SJSA1 (cell line): ENCODE data around the gene DIPK2B. TPM values are rescaled to one million over a fixed set of nuclear protein-coding genes. Genes with fewer than 3 reads are reported as not detected.
A peak's percentile ranks its signal among the peaks of the same experiment; 100 is the strongest.

Source experiments
- DNase-seq, 2 experiments: peaks; one replicate each; pipeline ENCODE4 v3.0.0-alpha.2; 2015 to 2020; ENCODE audit warnings: low spot score in 2 of 2, low read depth in 1 of 2
- H3K27ac ChIP-seq: fragments of 250-450 bp; sonication (Bioruptor Pico); 2 replicates; pipeline ENCODE4 v1.5.1; 2020; ENCODE audit warnings: mild to moderate bottlenecking, moderate library complexity
- H3K27me3 ChIP-seq: fragments of 250-450 bp; sonication (Bioruptor Pico); replicated peaks from 2 replicates; pipeline ENCODE4 v1.5.1; 2020; ENCODE audit warnings: mild to moderate bottlenecking, moderate library complexity
- H3K36me3 ChIP-seq: fragments of 250-450 bp; sonication (Bioruptor Pico); 2 replicates; pipeline ENCODE4 v1.5.1; 2020; ENCODE audit warnings: mild to moderate bottlenecking
- H3K4me1 ChIP-seq: fragments of 250-450 bp; sonication (Bioruptor Pico); replicated peaks from 2 replicates; pipeline ENCODE4 v1.6.1; 2021; ENCODE audit warnings: mild to moderate bottlenecking
- H3K4me3 ChIP-seq: fragments of 250-450 bp; sonication (Bioruptor Pico); 2 replicates; pipeline ENCODE4 v1.5.1; 2020; ENCODE audit warnings: mild to moderate bottlenecking
- H3K9me3 ChIP-seq: fragments of 250-450 bp; sonication (Bioruptor Pico); replicated peaks from 2 replicates; pipeline ENCODE4 v1.5.1; 2020; ENCODE audit warnings: mild to moderate bottlenecking
- total RNA-seq: library from RNA; depleted of rRNA; stranded (reverse); fragments of >200 nt; shearing (Covaris generic); gene quantifications from 2 replicates; pipeline ENCODE4 v1.2.3, GENCODE V29; 2014

DIPK2B gene
- total RNA-seq, 1 experiment from 2014 or later, result not detected

- Histone ChIP-seq H3K36me3 (no peaks in the 10 kb centered on the region), H3K27ac (no peak overlapping the region), H3K27me3 (no peaks in the 10 kb centered on the region), H3K4me3 (no peak overlapping the region), H3K9me3 (no peaks in the 10 kb centered on the region), H3K4me1 (no peaks in the 10 kb centered on the region)
- no peak for DNase-seq
Measured at GRCh38 chrX:45191383-45191782, 9.3 kb downstream of the DIPK2B start.

GRCh38 chrX:45187731-45188130 is 12.9 kb downstream of the DIPK2B start:
- DNase-seq, result no peak
- Histone ChIP-seq H3K27me3 (no peaks in the 10 kb centered on the region), H3K4me3 (peak overlapping the region; percentile 39; the same call in 1 of the 2 replicates), H3K9me3 (no peaks in the 10 kb centered on the region), H3K36me3 (no peaks in the 10 kb centered on the region), H3K4me1 (no peaks in the 10 kb centered on the region), H3K27ac (no peak overlapping the region)

- no peaks in the 10 kb centered on the region for H3K36me3 ChIP-seq
- no peaks in the 10 kb centered on the region for H3K9me3 ChIP-seq
- no peaks in the 10 kb centered on the region for H3K4me1 ChIP-seq
- no peak overlapping the region for H3K27ac ChIP-seq
- DNase-seq, result no peak
- H3K4me3 ChIP-seq, result peak overlapping the region; percentile 39; the same call in 1 of the 2 replicates
- no peaks in the 10 kb centered on the region for H3K27me3 ChIP-seq
Measured at GRCh38 chrX:45186643-45187026, 14.0 kb downstream of the DIPK2B start.

- no peak overlapping the region for H3K27ac ChIP-seq
- H3K27me3 ChIP-seq, result no peaks in the 10 kb centered on the region
- no peaks in the 10 kb centered on the region for H3K4me1 ChIP-seq
- no peaks in the 10 kb centered on the region for H3K9me3 ChIP-seq
- no peak overlapping the region for H3K4me3 ChIP-seq
- DNase-seq, result no peak
- H3K36me3 ChIP-seq, result no peaks in the 10 kb centered on the region
Measured at GRCh38 chrX:45184211-45184610, 16.5 kb downstream of the DIPK2B start.

GRCh38 chrX:45172890-45173289 is 27.8 kb downstream of the DIPK2B start:
- H3K9me3 ChIP-seq, result no peaks in the 10 kb centered on the region
- H3K27me3 ChIP-seq, result no peaks in the 10 kb centered on the region
- DNase-seq, result no peak
- H3K4me1 ChIP-seq, result no peaks in the 10 kb centered on the region
- H3K27ac ChIP-seq, result no peak overlapping the region
- H3K36me3 ChIP-seq, result no peaks in the 10 kb centered on the region
- no peak overlapping the region for H3K4me3 ChIP-seq

GRCh38 chrX:45166781-45167180 is 33.9 kb downstream of the DIPK2B start:
- Histone ChIP-seq H3K27me3 (no peaks in the 10 kb centered on the region), H3K27ac (no peak overlapping the region), H3K36me3 (no peaks in the 10 kb centered on the region), H3K4me1 (no peaks in the 10 kb centered on the region), H3K9me3 (no peaks in the 10 kb centered on the region), H3K4me3 (no peak overlapping the region)
- no peak for DNase-seq

GRCh38 chrX:45165726-45166125 is 35.0 kb downstream of the DIPK2B start:
- Histone ChIP-seq H3K27ac (no peak overlapping the region), H3K36me3 (no peaks in the 10 kb centered on the region), H3K27me3 (no peaks in the 10 kb centered on the region), H3K4me1 (no peaks in the 10 kb centered on the region), H3K4me3 (no peak overlapping the region), H3K9me3 (no peaks in the 10 kb centered on the region)
- DNase-seq, result no peak

- DNase-seq, result no peak
Measured at GRCh38 chrX:45164995-45165394, 35.7 kb downstream of the DIPK2B start.

GRCh38 chrX:45164021-45164621 is 36.6 kb downstream of the DIPK2B start:
- DNase-seq, result no peak
- no peaks in the 10 kb centered on the region for H3K27me3 ChIP-seq
- H3K36me3 ChIP-seq, result no peaks in the 10 kb centered on the region
- H3K4me1 ChIP-seq, result no peaks in the 10 kb centered on the region
- H3K4me3 ChIP-seq, result no peak overlapping the region
- H3K9me3 ChIP-seq, result no peaks in the 10 kb centered on the region
- H3K27ac ChIP-seq, result no peak overlapping the region

More at GRCh38 chrX:45164995-45165394, 35.7 kb downstream of the DIPK2B start:
- Histone ChIP-seq H3K27ac (no peak overlapping the region), H3K36me3 (no peaks in the 10 kb centered on the region), H3K27me3 (no peaks in the 10 kb centered on the region), H3K9me3 (no peaks in the 10 kb centered on the region), H3K4me1 (no peaks in the 10 kb centered on the region), H3K4me3 (no peak overlapping the region)

GRCh38 chrX:45157647-45158046 is 43.0 kb downstream of the DIPK2B start:
- no peaks in the 10 kb centered on the region for H3K27me3 ChIP-seq
- no peaks in the 10 kb centered on the region for H3K4me1 ChIP-seq
- H3K4me3 ChIP-seq, result no peak overlapping the region
- H3K27ac ChIP-seq, result no peak overlapping the region
- no peak for DNase-seq
- no peaks in the 10 kb centered on the region for H3K36me3 ChIP-seq
- no peaks in the 10 kb centered on the region for H3K9me3 ChIP-seq

- no peaks in the 10 kb centered on the region for H3K9me3 ChIP-seq
- H3K27ac ChIP-seq, result no peak overlapping the region
- H3K36me3 ChIP-seq, result no peaks in the 10 kb centered on the region
- no peak overlapping the region for H3K4me3 ChIP-seq
- H3K4me1 ChIP-seq, result no peaks in the 10 kb centered on the region
- H3K27me3 ChIP-seq, result no peaks in the 10 kb centered on the region
- no peak for DNase-seq
Measured at GRCh38 chrX:45154462-45154861, 46.2 kb downstream of the DIPK2B start.

GRCh38 chrX:45154033-45154360 is 46.7 kb downstream of the DIPK2B start:
- no peaks in the 10 kb centered on the region for H3K4me1 ChIP-seq
- DNase-seq, result no peak
- H3K9me3 ChIP-seq, result no peaks in the 10 kb centered on the region
- H3K27me3 ChIP-seq, result no peaks in the 10 kb centered on the region
- no peaks in the 10 kb centered on the region for H3K36me3 ChIP-seq
- H3K4me3 ChIP-seq, result no peak overlapping the region
- no peak overlapping the region for H3K27ac ChIP-seq
